Peyer's patch (tissue), 4 donors: ENCODE measurements around the gene CST4.
"Not testable (repeated sequence)": the region's sequence is repeated elsewhere in the genome, so short reads cannot be mapped to it uniquely, and the experiment has no call there.

Source experiments
- CTCF ChIP-seq, 6 experiments: fragments of 450-650 bp in 4 of 6; fragments of 200-600 bp in 2 of 6; sonication (generic) in 1 of 6; IDR thresholded peaks; one replicate each; pipeline ENCODE4 v1.5.1; 2017 to 2019; ENCODE audit warnings: antibody characterized with exemption in 6 of 6, mild to moderate bottlenecking in 3 of 6, moderate library complexity in 1 of 6
- POLR2A ChIP-seq, 2 donors: fragments of 450-650 bp; IDR thresholded peaks; one replicate each; pipeline ENCODE4 v1.5.1; 2017; ENCODE audit warnings: antibody characterized with exemption in 2 of 2, mild to moderate bottlenecking in 2 of 2, moderate library complexity in 2 of 2

DNA sequence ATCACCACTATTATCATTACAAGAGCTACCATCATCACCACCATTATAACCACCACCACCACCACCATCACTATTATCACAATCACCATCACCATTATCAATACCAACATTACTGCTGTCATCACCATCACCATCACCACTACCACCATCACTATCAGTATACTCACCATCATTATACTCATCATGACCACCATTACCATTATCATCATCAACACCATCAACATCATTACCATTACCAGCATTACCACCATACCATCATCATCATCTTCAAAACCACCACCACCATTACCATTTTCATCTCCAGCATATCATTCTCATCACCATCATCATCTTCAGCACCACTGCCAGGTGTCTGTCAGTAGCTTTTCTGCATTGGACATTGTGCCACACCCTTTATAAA, 22.9 kb upstream of the CST4 start:
- TF ChIP-seq CTCF, POLR2A (IDR thresholded peaks at IDR 0.05): not testable (repeated sequence)
